LoVo (cell line): ENCODE data around the gene SKIL.

Experiments
- DNase-seq: peaks from one replicate; pipeline ENCODE4 v3.0.0-alpha.2; 2016; ENCODE audit warnings: low spot score

SKIL gene

DNA sequence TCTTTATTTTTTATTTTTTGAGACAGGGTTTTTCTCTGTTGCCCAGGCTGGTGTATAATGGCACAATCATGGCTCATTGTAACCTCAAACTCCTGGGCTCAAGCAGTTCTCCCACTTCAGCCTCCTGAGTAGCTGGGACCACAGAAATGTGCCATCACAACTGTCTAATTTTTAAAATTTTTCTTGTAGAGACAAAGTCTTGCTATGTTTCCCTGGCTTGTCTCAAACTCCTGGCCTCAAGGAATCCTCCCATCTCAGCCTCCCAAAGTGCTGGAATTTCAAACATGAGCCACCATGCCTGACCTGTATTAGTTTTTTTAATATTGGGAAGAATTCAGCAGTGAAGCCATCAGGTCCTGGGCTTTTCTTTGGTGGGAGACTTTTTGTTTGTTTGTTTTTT lies 47.6 kb downstream of the SKIL start:
- no peak for DNase-seq

DNA sequence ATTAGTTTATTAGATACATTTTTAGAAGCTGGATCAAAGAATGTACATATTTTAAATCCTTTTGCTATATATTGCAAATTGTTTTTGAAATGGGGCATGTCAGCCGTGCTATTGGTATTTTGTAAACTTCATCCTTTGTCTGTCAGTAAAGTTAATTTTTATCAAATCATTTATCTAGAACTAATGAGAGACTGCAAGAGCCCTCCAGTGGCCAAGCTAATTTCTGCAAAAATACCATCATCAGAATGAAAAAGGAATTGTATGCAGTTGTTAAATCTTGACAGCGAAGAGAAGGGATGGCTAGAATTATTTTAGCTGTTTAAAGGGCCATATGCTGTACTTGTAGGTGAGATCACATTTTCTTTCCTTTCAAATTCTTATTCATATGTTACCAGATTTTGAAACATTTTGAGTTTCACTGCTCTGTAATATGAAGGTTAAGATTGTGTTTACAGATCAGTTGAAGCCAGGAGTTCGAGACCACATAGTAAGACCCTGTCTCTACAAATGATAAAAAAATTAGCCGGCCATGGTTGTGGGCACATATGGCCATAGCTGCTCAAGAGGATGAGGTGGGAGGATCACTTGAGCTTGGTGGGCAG lies 53.0 kb downstream of the SKIL start:
- DNase-seq = peak; percentile 26

DNA sequence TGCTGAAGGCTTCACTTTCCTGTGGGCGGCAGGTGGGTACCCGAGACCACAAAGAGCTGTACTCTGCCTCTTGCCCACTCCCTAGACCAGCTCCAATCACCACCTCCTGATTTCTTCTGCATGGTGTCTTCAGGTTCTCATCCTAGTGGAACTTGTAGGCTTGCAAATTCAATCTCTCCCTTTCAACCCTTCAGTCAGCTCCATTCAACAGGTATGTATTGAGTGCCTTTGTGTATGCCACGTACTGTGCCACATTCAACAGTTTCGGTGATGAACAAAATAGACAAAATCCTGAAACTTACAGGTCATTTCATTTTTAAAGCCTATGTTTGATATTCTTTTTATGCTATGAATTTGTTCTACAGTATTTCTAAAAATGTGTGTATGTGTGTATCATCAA lies 55.8 kb downstream of the SKIL start:
- DNase-seq = no peak

DNA sequence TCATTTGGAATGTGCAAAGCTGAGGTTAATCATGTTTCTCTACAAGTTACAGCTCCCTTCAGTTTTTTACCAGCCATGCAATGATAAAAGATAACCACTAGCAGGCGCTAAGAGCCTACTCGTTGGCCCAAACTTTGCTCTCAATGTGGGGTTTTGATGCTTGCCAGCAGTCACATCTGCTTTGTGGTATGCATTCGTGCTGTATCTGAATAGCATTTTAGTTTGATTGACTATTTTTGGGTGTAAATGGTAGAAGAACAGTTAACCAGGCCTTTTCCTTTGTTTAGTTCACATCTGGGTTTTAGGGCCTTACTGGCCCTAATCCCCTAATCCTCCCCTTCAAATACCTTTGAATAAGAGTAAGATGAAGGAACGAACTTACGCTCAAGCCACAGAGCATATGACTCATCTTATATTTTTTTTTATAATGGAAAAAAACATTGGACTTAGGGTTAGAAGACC lies 56.7 kb downstream of the SKIL start:
- peak; percentile 64 for DNase-seq

DNA sequence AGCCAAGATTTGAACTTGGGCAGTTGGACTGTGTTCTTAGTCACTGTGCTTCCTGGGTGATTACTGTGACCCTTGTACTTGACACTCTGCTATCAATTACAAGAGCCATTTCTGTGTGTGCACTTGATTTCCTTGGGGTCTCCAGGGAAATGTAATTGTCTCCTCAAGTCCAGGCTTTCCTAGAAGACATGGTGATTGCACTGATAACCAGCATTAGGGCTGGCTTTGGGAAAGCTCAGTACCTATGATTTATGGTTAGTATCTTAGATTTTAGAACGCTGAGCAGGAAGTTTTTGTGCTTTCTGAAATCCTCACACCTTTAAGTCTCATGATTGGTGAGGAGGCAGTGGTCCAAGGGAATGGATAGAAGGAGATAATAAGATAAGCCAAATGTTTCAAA lies 59.6 kb downstream of the SKIL start:
- no peak for DNase-seq

DNA sequence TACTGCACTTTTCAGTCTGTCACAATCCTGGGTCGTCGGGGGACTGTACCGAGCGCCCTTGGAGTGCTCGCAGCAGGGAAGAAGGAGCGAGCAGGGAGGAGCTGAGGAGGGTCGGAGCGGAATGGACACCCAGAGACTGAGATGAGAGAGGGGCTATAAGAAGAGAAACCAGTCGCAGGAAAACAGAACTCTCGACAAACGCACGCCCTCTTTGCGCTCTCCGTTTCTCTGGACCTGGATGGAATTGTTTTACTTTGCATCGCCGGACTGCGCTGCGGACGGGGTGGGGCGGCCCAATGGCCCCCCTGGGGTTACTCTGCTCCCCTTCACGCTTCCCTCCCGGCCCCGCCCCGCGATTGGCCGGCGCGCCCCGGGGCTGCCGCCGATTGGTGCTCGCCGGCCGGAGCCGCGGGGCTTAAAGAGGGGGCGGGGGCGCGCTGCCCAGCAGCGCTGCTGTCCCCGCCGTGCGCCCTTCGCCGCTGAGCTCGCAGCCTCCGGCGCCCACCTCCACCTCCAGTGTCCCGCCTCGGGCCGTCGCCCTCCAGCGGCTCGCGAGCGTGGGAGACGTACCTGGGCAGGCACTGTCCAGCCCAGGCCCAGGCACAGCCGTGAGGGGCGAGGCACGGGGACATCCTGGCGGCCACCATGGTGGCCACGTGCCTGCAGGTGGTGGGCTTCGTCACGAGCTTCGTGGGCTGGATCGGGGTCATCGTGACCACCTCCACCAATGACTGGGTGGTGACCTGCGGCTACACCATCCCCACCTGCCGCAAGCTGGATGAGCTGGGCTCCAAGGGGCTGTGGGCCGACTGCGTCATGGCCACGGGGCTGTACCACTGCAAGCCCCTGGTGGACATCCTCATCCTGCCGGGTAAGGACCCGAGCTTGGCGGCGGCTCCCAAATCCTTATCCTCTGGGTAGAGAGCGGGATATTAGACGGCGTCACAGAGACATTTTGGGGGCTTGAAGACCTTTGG lies 61.2 kb downstream of the SKIL start, which contains the start of gene CLDN11:
Gene CLDN11, plus strand, starts transcription at position 447 of the 977 bp plus-strand sequence. Its CDS starts 199 bp downstream, at position 646.
- peak; percentile 47 for DNase-seq

DNA sequence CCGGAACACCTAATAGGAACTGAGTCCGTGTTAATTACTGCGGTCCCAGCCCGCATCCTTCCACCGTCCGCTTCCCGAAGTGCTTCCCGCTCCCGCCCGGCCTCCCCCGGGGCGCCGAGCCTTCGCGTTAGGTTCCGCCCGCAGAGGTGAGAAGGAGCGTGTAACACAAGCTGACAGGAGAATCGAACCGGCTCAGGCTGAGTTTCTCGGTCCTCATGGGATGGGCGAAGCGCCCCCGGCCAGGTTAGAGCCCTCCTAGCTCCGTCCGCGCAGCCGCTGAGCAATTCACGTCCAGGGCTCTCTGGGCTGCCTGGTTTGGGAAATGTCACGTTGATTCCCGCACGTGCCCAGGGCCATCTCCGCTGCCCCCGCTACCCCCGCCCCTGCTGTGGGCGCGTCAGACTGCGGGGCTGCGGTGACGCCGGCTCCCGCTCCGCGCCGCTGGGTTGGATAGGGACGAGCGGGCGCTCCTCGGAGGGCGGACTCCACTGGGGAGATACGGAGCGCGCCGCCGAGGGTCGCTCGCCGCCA lies 62.1 kb downstream of the SKIL start:
- DNase-seq = no peak

DNA sequence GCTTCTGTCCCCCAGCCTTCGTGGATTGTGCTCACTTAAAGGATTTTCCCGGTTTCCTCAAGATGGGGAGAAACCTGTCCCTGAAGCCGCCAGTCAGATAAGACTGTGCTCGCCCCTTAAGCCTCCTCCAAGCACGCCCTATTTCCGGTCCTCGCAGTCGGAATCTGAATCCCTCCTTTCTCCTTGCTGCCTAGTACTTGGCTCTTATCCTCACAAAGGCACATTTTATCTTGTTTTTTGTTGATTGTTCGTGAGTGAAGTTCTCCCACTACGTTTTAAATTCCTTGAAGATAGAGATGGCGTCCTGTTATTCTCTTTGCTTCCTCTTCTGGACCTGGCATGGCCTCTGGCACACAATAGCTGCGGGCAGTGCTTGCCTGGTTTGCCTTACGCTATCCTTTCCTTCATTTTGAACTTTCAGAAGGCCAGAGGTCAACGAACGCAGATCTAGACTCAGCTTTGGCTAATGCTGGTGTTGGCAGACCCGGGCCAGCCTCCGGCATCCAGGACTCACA lies 62.8 kb downstream of the SKIL start:
- no peak for DNase-seq

DNA sequence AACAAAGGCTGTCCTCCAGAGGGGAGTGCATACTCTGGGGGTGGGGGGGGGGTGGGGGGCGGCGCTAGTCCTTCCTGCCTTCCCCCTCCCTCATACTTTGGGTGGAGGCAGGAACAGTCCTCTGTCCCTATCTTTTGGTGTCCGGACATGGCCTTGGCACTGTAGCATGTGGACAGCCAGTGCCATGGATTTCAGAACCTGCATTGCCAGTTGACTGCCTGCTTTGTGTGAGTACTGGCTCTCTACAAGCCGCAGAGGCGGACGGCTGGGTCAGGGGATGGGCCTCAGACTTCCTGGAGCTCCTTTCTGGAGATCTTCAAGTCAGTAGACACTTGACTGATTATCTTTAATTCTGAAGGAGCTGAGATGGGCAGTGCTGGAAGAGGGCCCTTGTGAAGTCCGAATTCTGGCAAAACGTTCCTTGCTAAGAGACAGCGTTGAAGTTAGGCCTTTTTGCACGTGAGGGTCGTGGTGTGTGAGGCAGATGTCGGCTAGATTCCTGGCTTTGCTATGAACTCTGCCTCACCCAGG lies 63.7 kb downstream of the SKIL start:
- DNase-seq = no peak

DNA sequence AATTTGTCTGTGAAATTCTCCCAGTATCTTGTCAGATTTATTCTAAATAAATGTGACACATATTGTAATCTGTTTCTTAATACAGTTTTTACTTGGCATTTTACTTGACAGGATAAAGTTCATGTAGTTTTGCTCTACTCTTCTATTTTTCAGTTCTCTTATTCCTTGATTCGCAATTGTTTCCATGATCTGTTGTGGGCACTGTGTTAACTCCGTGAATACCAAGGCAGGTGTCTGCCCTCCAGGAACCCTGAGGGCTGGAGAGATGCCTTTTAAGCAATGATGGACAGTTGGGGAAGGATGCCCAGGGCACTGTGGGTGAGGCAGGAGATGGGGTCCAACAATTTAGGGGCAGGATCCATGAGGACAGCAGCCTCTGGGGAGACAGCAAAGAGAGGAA lies 64.2 kb downstream of the SKIL start:
- no peak for DNase-seq

DNA sequence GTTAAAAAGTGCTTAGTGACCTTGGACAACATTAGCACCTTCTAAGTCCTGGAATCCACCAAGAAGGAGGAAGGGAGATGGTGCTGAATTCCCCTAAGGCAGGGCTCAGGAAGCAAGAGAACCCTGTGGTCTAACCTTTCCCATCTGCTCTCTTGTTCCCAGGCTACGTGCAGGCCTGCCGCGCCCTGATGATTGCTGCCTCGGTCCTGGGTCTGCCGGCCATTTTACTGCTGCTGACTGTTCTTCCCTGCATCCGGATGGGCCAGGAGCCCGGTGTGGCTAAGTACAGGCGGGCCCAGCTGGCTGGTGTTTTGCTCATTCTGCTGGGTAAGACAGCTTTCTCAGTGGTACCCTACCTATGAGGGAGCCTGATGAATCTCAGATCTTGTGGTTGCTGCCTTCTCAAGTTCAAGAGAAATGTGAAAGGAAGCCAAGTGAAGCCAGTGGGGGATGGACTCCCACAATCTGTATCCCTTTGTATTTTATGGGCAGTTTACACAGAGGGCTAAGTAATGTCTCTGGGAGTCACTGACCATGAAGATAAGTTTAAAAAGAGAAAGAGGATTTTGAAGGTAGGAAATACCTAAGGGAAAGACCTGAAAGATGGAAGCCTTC lies 65.6 kb downstream of the SKIL start:
- no peak for DNase-seq

DNA sequence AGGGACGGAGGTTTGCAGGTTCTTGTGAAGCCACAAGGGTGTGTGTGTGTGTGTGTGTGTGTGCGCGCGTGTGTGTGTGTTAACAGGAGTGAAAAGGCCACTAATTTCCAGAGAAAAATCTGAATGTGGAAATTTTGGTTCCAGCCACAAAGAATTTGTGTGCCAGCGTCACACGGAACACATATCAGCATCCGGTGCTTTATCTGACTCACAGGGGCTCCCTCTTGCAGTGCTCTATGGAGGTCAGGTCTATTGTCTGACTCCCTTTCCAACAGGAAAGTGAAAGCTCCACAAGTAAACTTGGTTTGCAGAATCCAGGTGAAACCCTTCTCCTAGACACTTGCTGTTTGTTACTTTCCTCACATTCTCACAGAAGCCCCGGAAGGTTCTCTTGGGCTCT lies 67.4 kb downstream of the SKIL start:
- DNase-seq = no peak

DNA sequence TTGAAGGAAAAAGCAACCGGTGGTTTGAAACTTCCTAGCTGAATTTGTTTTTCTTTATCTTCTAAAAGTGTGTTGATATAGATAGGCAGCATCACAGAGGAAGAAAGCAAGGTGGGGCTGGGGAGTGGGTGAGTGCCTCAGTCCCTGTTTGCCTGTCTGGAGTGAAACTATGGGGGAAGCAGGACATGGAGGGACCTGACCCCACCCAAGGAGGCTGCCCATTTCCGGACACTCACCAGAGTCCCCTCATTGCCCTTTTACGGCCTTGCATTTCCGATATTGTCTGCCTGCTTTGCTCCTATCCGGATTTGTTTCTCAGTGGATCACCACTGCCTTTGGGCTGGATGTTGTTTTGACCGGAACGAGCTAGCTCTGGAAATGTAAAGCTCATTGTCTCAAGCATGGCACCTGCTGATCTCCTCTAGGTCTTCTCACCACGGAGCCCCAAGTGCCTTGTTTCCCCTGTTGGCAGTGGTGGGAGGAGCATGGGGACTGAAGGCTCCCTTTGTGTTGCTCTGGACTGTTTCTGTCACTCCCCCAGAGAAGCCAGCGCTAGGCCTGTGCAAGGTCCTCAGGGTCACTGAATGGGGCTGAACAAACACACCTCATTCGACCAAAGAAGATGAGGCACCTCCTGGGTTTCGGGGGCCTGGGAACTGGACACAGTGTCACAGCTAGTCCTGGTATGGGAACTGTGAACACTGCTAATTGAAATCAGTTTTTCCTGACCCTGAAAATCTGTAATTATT lies 68.2 kb downstream of the SKIL start:
- no peak for DNase-seq

DNA sequence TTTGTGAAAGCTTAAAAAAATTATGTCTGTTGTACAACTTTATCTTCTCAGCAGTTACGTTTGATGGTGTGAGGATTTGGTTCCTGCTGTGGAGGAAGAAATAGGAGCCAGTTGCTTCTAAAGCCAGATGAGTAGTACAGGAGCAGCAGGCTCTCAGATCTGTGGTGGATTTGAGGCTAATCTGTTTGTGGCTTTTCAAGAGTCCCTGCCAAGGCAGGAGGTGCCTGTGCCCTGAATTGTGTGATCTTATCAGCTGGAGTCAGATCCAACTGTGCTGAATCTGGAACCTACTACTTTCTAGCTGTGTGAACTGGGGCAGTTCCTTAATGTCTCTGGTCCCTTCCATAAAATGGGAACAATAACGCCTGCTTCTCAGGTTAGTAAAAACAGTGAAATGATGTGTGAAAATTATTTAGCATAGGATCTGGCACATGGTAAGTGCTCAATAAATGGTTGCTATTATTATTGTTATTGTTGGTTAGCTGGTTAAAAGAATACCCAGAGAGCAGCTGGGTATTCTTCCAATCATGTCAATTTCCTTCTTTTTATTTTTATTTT lies 68.8 kb downstream of the SKIL start:
- DNase-seq = peak; percentile 22

DNA sequence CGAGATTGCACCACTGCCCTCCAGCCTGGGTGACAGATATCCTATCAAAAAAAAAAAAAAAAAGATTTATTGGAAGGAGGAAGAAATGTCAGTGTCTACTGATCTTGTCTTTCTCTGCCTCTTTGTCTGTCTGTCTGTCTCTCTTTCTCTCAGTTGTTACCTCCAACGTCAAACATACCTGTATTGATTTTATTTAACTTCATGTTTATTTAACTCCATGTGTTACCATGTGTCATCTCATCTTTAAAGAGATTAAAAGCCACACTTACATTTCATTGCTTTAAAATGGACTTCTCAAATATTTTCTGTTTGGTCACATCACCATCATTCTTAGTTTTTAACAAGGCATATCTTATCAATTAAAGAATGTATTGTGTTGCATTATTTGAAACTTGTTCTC lies 70.6 kb downstream of the SKIL start:
- DNase-seq = no peak

DNA sequence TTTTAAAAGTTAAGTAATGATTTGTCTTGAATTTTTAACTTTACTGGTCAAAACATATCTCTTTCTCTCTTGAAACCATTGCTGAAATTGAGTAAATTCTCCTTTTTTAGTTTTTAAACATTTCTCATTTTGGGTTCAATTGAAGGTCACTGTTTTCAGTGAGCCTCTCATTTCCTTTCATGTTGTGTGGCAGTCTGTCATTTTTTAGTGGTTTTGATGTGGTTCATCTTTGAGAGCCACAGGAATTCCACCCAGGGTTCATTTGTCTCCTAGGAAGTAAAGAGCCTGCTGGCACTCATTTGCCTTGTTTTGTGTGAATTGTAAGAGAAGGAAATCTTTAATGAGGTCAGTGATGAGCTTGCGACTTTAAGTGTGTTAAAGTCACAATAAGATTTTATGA lies 71.5 kb downstream of the SKIL start:
- DNase-seq = peak; percentile 46

DNA sequence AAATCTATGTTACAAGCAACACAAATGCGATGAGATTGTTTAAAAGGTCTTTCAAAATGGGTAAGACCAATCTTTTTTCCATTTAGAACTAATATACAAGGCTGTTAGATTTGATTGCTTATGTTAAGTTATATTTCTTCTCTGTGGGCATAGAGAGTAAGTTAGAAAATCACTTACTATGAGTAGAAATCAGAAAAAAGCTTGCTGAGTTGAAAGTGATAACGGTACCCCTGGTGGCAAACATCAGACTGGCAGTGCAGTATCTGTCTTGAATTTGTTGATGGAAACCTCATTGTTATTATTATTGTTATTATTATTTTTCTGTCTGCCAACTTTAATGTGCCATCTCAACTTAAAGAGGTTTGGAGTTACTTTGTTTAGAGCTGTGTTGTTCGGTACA lies 73.5 kb downstream of the SKIL start:
- no peak for DNase-seq

DNA sequence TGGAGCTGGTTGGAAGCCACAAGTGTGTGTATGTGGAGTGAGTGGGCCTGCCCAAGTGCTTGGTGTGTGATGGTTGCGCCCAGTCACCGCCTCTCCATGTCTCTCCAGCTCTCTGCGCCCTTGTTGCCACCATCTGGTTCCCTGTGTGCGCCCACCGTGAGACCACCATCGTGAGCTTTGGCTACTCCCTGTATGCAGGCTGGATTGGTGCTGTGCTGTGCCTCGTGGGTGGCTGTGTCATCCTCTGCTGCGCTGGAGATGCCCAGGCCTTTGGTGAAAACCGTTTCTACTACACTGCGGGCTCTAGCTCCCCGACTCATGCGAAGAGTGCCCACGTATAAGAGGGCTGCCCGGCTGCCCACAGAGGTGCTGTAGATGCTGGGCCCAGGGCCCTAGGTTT lies 74.9 kb downstream of the SKIL start:
- no peak for DNase-seq

DNA sequence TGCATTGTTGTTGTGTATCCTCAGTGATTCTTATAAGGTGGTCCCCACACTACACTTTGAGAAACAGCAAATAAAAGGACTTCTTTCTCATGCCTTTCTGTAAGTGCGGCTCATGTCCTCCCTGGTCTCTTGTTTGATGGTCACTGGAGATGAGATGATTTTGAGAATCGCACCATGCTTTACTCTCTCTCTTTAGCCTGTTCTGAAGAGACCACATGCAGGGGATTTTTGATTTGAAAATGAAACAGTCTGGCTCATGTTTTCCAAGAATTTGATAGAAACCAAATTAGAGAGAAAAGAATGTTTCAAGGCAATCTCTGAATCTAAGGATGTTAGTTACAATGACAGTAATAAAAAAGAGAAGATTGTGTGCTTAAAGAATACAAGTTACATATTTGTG lies 79.2 kb downstream of the SKIL start:
- no peak for DNase-seq

DNA sequence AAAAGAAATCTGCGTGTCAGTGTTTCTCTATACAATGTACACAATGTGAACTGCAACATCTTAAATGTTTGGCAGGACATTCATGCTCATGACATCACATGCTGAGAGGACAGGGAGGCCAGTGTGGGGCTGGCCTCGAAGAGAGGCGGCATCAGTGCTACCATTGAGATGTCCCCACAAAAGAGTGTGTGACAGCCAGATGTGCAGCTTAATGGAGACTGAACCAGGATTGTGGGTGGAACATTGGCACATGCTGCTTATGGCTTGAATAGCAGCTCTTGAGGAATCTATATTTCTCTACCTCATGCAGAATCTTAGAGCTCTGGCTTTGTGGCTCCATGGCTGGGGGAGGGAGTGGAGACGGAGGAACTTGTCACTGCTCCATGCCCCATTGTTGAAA lies 79.7 kb downstream of the SKIL start:
- no peak for DNase-seq
